Vagina (tissue), 2 donors: Measurements from ENCODE around the gene RNF168. TPM values are rescaled to one million over a fixed set of nuclear protein-coding genes. Genes with fewer than 3 reads are reported as not detected.
"Not testable (repeated sequence)": the region's sequence is repeated elsewhere in the genome, so short reads cannot be mapped to it uniquely, and the experiment has no call there.

Experiments used
- DNase-seq, 2 donors: peaks; one replicate each; pipeline ENCODE4 v3.0.0-alpha.2; 2017; ENCODE audit errors: extremely low spot score in 2 of 2
- H3K27ac ChIP-seq: fragments of 200-600 bp; sonication (generic); one replicate; pipeline ENCODE4 v1.5.1; 2019
- H3K27me3 ChIP-seq: fragments of 200-600 bp; sonication (generic); one replicate; pipeline ENCODE4 v1.5.1; 2019
- H3K36me3 ChIP-seq, 2 donors: fragments of 200-600 bp; sonication (generic); one replicate each; pipeline ENCODE4 v1.5.1; 2017 to 2019
- H3K4me1 ChIP-seq: fragments of 200-600 bp; sonication (generic); one replicate; pipeline ENCODE4 v1.5.1; 2019
- H3K4me3 ChIP-seq, 2 donors: fragments of 200-600 bp; sonication (generic); 1 replicate in 1 of 2; 2 replicates in 1 of 2; pipeline ENCODE4 v1.5.1; 2016 to 2019
- H3K9me3 ChIP-seq: fragments of 200-600 bp; sonication (generic); one replicate; pipeline ENCODE4 v1.5.1; 2019
- POLR2A ChIP-seq, 2 donors: fragments of 450-650 bp; IDR thresholded peaks; one replicate each; pipeline ENCODE4 v1.6.1; 2017; ENCODE audit warnings: antibody characterized with exemption in 2 of 2, mild to moderate bottlenecking in 2 of 2, moderate library complexity in 2 of 2
- POLR2AphosphoS5 ChIP-seq, 2 donors: sonication (generic); formaldehyde crosslinking; IDR thresholded peaks; one replicate each; pipeline ENCODE4 v1.9.0; 2017; ENCODE audit warnings: antibody characterized with exemption in 2 of 2, mild to moderate bottlenecking in 2 of 2, low read depth in 1 of 2; ENCODE audit not compliant: insufficient read depth in 1 of 2
- intact Hi-C: fragments of 100-400 bp; cut with DNase I; formaldehyde crosslinking; loops from one replicate; pipeline ENCODE4 v1.15.1; 2023
- total RNA-seq: library from RNA; depleted of rRNA; stranded (reverse); fragments of >200 nt; gene quantifications from one replicate; pipeline ENCODE4 v1.2.3, GENCODE V29; 2016
- TF ChIP-seq, protein P1 (sequence below), 3 experiments: fragments of 450-650 bp in 2 of 3; fragments of 200-600 bp in 1 of 3; sonication (generic) in 1 of 3; IDR thresholded peaks; one replicate each; pipeline ENCODE4 v1.5.1; 2017 to 2019; ENCODE audit warnings: antibody characterized with exemption in 3 of 3, mild to moderate bottlenecking in 2 of 3, moderate library complexity in 2 of 3

Gene RNF168
- total RNA-seq, 1 donor from 2014 or later = 26.0 TPM

DNA sequence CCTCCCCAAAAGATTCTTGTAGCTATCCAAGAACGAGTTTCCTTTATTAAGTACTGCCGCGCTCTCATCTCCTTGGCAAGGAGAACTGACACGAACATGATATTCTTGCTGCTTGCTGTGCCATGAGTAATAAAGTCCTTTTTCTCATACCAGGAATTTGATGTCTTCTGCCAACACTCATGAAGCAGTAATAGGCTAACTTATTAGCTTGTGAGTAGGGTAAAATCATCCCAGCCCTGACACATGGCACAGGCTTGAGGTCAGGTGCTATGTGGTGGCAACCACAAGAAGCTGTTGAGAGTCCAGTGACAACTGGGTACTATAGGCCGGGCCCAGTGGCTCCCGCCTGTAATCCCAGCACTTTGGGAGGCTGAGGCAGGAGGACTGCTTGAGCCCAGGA, 48.6 kb downstream of the RNF168 start:
- DNase-seq = no peak
- TF ChIP-seq POLR2AphosphoS5 (IDR thresholded peaks at IDR 0.05; ENCODE audit: insufficient read depth in 1 of 2, low read depth in 1 of 2) (no peak), POLR2A (IDR thresholded peaks at IDR 0.05) (no peak)
- TF ChIP-seq, protein P1, sequence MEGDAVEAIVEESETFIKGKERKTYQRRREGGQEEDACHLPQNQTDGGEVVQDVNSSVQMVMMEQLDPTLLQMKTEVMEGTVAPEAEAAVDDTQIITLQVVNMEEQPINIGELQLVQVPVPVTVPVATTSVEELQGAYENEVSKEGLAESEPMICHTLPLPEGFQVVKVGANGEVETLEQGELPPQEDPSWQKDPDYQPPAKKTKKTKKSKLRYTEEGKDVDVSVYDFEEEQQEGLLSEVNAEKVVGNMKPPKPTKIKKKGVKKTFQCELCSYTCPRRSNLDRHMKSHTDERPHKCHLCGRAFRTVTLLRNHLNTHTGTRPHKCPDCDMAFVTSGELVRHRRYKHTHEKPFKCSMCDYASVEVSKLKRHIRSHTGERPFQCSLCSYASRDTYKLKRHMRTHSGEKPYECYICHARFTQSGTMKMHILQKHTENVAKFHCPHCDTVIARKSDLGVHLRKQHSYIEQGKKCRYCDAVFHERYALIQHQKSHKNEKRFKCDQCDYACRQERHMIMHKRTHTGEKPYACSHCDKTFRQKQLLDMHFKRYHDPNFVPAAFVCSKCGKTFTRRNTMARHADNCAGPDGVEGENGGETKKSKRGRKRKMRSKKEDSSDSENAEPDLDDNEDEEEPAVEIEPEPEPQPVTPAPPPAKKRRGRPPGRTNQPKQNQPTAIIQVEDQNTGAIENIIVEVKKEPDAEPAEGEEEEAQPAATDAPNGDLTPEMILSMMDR (IDR thresholded peaks at IDR 0.05) = no peak
- H3K27me3 ChIP-seq = no peaks in the 10 kb centered on the region
- intact Hi-C loops = no loop called here
- H3K4me3 ChIP-seq = no peak overlapping the region
- no peaks in the 10 kb centered on the region for H3K4me1 ChIP-seq
- H3K27ac ChIP-seq = no peak overlapping the region
- H3K36me3 ChIP-seq = no peaks in the 10 kb centered on the region
- no peaks in the 10 kb centered on the region for H3K9me3 ChIP-seq

GRCh38 chr3:196445391-196445790, 58.2 kb downstream of the RNF168 start:
- H3K36me3 ChIP-seq, DNase-seq, H3K4me1 ChIP-seq, H3K9me3 ChIP-seq, H3K27ac ChIP-seq, H3K4me3 ChIP-seq, intact Hi-C loops, H3K27me3 ChIP-seq: not testable (repeated sequence)

DNA sequence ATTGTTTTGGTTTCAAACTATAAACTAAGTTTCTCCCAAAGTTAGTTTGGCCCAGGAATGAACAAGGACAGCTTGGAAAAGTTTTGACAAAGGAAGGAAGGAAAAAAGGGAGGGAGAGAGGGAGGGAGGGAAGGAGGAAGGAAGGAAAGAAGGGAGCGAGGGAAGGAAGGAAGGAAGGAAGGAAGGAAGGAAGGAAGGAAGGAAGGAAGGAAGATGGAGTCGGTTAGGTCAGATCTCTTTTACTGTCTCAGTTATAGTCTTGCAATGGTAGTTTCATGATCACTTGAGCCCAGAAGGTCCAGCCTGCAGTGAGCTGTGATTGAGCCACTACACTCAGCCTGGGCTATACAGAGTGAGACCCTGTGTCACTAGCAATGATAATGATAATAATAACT, 59.1 kb downstream of the RNF168 start:
- no peaks in the 10 kb centered on the region for H3K27me3 ChIP-seq

GRCh38 chr3:196440696-196441095, 62.9 kb downstream of the RNF168 start:
- no peaks in the 10 kb centered on the region for H3K4me1 ChIP-seq
- DNase-seq = no peak
- H3K36me3 ChIP-seq = no peaks in the 10 kb centered on the region
- intact Hi-C loops = no loop called here
- TF ChIP-seq POLR2A (IDR thresholded peaks at IDR 0.05) = no peak
- TF ChIP-seq POLR2AphosphoS5 (IDR thresholded peaks at IDR 0.05; ENCODE audit: insufficient read depth in 1 of 2, low read depth in 1 of 2) = no peak
- TF ChIP-seq, protein P1 (IDR thresholded peaks at IDR 0.05) = no peak
- no peaks in the 10 kb centered on the region for H3K9me3 ChIP-seq
- no peak overlapping the region for H3K4me3 ChIP-seq
- H3K27ac ChIP-seq = no peak overlapping the region
- no peaks in the 10 kb centered on the region for H3K27me3 ChIP-seq

More for the DNA sequence above, 59.1 kb downstream of the RNF168 start:
- H3K27ac ChIP-seq = peak overlapping the region; percentile 23
- no peak overlapping the region for H3K4me3 ChIP-seq
- no peaks in the 10 kb centered on the region for H3K36me3 ChIP-seq
- no peaks in the 10 kb centered on the region for H3K9me3 ChIP-seq
- no peak for DNase-seq
- no peaks in the 10 kb centered on the region for H3K4me1 ChIP-seq
- TF ChIP-seq POLR2A (IDR thresholded peaks at IDR 0.05) (no peak), POLR2AphosphoS5 (IDR thresholded peaks at IDR 0.05; ENCODE audit: insufficient read depth in 1 of 2, low read depth in 1 of 2) (no peak)
- TF ChIP-seq, protein P1 (IDR thresholded peaks at IDR 0.05) = no peak
- intact Hi-C loops = no loop called here

GRCh38 chr3:196440041-196440537, 63.5 kb downstream of the RNF168 start:
- intact Hi-C loops = no loop called here
- TF ChIP-seq, protein P1 (IDR thresholded peaks at IDR 0.05) = no peak
- no peak for TF ChIP-seq POLR2AphosphoS5 (IDR thresholded peaks at IDR 0.05; ENCODE audit: insufficient read depth in 1 of 2, low read depth in 1 of 2)
- Histone ChIP-seq H3K9me3 (no peaks in the 10 kb centered on the region), H3K27me3 (no peaks in the 10 kb centered on the region), H3K27ac (no peak overlapping the region), H3K4me3 (no peak overlapping the region), H3K4me1 (no peaks in the 10 kb centered on the region), H3K36me3 (no peaks in the 10 kb centered on the region)
- no peak for DNase-seq
